HG02938 (cell line): Measurements from ENCODE around the gene ZNF57.
"Not testable (repeated sequence)": the region's sequence is repeated elsewhere in the genome, so short reads cannot be mapped to it uniquely, and the experiment has no call there.

Source experiments
- ATAC-seq: cut with Tn5 transposase; IDR thresholded peaks from one replicate; pipeline ENCODE4 v1.9.1; 2021; ENCODE audit warnings: mild to moderate bottlenecking, moderate library complexity; ENCODE audit not compliant: unreplicated experiment

Gene ZNF57

DNA sequence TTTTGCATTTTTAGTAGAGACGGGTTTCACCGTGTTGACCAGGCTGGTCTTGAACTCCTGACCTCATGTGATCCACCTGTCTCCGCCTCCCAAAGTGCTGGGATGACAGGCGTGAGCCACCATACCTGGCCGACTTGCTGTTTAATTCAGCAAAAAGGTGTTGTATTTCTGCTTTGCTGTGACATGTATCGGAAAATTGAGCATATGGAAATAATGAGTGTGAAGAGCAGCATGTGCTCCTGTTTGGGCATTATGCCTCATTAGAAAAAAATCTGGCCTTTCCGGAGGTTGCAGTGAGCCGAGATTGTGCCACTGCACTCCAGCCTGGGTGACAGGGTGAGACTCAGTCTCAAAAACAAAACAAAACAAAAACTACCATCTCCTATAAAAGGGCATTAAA is 10.2 kb upstream of the ZNF57 start:
- ATAC-seq, result not testable (repeated sequence)

DNA sequence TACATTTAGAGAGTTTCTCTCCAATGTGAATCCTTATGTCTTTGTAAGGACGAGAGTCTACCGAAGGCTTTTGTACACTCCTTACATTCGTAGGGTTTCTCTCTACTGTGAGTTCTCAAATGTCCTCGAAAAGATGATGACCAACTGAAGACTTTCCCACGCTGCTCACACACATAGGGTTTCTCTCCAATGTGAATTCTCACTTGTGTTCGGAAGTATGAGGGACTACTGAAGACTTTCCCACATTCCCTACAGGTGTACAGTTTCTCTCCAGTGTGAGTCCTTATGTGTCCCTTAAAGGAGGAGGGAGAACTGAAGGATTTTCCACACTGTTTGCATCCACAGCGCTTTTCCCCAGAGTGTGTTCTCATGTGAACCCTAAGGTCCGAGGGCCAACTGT is 4.0 kb upstream of the ZNF57 start:
- ATAC-seq, result no peak

DNA sequence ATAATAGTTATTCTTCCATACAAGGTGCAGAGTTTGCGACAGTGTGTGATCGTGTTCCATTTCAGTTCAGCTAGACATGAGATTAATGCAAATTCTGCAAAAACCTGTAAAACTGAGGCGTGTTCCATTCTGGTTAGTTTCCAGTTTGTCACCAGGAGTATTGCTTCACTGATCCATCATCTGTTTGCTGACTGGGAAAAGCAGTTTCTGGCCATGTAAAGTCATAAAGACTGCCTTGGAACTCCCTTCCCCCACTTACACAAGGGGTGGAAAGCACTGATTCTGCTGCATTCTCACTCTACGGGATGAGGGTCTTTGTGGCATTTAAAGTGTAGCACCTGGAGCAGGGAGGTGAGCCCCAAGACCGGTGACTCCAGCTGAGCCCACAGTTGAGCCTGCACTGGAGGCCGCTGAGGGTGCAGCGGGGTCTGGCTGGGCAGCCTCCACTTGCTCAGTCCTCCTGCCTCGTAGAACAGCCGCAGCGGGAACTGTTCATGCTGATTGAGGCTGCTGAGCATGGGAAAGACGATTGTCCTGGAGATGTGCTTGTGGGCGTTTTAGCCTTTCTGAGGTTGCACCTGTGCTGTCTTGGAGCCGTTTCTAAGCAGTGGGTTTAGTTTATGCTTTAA is 2.0 kb downstream of the ZNF57 start:
- ATAC-seq, result no peak

DNA sequence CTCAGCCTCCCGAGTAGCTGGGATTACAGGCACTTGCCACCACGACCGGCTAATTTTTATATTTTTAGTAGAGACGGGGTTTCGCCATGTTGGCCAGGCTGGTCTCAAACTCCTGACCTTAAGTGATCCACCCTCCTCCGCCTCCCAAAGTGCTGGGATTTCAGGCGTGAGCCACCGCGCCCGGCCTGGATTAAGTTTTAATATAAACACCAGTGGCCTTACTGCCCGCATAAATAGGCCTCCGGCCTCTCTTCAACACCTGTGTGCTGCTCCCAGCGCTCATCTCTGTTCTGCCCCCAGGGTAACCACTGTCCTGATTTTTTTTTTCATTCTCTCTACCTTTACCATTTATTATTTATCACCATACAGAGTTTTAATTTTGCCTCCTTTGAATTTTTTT is 2.6 kb downstream of the ZNF57 start:
- not testable (repeated sequence) for ATAC-seq

DNA sequence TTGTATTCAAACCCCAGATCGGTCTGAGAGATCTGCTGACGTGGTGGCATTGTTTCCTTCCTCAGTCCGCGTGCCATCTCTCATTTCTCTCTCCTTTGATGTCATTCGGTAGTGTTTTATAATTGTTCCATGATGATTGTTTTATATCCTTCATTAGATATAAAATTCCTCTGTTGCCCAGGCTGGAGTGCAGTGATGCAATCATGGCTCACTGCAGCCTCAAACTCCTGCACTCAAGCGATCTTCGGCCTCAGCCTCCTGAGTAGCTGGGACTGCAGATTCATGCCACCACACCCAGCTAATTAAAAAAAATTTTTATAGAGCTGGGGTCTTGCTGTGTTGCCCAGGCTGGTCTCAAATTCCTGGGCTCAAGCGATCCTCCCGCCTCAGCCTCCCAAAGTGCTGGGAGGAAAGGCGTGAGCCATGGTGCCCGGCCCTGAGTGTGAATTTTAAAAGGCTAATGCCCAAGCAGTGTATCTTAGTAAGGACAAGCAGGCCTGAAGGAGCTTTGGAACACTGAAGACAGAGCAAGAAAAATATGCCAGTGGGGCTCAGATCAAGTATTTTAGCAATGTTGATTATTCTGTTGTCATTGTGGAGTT is 5.3 kb downstream of the ZNF57 start:
- ATAC-seq, result no peak

DNA sequence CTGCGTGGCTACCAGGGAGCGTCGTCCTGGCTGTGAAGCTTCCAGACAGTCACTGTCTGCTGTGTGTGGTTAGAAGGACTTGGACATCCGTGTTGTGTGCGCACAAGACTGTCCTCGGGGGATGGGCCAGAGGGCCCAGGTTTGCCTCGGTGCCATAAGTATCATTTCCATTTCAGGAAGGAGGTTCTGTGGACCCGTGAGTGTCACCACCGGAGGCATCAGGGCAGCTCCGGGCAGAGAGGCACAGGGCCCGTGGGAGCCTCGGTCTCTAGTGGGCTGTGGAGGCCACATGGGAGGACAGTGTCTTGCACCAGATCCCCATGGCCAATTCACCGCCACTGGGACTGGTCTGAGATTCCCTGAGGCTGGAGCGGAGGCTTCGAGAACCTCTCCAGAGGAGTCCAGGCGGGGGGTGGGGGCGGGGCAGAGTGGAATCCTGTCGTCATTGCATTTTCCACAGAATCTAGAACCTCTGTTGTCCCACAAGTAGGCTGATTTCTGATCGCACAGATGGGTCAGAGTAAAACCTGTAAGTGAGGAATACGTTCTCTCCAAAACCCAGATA is 6.0 kb downstream of the ZNF57 start:
- no peak for ATAC-seq

DNA sequence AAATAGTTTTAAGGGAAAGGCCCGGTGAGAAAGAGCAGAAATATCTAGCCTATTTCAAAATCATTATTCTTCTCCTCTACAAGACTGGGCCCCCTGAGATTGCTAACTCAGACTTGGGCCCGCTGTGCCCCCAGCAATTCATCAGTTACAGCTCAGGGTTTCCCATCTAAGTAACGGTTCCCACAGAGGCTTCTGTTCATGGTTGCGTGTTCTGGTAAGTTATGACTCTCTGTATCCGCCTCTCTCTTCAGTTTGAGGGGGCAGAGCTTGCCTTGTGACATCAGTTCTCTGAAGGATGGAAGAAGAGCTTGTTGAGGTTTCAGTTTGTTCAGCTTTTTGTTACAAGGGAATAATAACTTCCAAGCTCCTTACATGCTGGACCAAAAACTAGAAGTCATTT is 11.6 kb downstream of the ZNF57 start:
- ATAC-seq, result no peak

DNA sequence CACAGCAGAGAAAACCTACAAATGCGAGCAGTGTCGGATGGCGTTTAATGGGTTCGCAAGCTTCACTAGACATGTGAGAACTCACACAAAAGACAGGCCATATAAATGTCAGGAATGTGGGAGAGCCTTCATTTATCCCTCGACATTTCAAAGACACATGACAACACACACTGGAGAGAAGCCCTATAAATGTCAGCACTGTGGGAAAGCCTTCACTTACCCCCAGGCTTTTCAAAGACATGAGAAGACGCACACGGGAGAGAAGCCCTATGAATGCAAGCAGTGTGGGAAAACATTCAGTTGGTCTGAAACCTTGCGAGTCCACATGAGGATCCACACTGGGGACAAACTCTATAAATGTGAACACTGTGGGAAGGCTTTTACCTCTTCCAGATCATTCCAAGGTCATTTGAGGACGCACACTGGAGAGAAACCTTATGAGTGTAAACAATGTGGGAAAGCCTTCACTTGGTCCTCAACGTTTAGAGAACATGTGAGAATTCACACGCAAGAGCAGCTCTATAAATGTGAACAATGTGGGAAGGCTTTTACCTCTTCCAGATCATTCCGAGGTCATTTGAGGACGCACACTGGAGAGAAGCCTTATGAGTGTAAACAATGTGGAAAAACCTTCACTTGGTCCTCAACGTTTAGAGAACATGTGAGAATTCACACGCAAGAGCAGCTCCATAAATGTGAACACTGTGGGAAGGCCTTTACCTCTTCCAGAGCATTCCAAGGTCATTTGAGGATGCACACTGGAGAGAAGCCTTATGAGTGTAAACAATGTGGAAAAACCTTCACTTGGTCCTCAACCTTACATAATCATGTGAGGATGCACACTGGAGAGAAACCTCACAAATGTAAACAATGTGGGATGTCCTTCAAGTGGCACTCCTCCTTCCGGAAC is 16.8 kb downstream of the ZNF57 start:
- ATAC-seq, result no peak

DNA sequence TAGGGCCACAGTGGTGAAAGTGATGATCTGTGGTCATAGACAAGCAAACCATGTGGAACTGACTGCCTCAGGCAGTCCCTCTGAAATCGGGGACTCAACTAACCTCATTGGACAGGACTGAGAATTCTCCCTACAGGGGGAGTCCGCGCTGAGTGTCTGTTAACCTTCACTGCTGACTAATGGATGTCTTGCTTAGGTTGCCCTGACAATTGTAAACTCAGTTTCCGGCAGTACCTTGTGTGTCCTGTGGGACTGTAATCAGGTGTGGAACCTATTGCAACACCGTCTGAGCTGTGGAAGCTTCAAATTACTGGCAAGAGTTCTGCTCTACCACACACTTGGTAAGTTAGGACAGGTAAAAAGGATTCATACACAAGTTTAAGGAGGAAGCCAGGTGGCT is 22.3 kb downstream of the ZNF57 start:
- ATAC-seq, result no peak

DNA sequence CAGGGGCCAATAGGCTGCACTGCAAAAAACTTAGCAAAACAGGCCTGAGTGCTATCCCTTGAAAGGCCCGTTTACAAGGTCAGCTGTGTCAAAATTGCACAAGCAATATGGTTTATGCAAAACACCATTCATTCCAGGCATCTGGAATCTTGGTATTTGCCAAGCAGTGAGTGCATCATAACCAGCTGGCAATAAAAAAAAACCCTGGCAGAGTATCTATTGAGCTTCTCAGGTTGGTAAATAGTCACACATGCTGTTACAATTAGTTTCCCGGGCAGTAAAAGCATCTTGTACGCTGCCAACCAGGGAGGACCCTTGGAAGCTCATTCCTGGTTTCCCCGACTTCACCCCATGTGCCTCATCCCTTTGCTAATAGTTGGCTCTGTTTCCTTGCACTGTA is 22.8 kb downstream of the ZNF57 start:
- ATAC-seq, result no peak

DNA sequence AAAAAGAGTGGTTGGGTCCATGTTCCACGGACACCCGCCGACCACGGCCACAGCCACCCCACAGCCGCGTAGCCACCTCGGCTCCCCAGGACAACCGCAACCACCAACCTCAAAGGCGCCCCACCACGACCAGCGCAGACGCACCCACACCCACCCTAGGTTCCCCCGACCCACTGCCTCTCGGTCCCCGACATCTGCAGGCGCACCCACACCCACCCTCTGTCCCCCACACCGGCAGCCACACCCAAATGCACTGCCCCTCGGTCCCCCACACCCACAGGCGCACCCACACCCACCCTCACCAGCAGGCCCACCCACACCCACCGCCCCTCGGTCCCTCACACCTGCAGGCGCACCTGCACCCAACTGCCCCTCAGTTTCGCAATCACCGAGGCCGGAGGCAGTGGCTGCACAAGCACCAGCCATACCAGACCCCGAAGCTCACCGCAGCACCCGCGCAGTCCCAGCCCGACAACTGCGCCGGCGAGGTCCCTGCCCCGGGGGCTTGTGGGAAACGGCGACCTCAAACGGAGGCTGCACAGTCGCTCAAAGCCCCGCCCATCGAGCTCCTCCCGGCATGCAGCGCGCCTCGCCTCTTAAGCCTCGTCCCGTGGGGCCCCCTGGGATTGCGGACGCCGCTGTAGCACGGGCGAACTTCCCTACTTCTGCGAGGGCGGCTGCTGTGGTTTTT is 25.8 kb downstream of the ZNF57 start:
- ATAC-seq, result no peak

DNA sequence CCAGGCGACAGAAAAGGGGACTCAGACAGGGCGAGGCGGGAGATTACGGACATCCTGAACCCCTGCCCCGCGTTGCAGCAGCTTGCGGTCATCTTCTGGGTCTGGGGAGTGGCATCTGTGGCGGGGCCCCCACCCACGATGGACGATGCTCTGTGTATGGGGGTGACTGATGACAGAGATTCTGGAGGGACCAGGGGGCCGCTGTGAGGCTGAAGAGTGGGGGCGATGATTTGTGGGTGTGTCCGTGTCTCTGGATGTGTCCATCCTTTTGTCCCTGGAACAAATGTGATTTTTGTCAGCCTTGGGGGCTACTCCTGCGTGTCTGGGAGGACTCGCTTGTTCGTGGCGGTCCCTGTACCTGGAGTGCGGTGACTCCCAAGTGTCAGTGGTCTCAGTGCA is 26.3 kb downstream of the ZNF57 start:
- ATAC-seq, result no peak

DNA sequence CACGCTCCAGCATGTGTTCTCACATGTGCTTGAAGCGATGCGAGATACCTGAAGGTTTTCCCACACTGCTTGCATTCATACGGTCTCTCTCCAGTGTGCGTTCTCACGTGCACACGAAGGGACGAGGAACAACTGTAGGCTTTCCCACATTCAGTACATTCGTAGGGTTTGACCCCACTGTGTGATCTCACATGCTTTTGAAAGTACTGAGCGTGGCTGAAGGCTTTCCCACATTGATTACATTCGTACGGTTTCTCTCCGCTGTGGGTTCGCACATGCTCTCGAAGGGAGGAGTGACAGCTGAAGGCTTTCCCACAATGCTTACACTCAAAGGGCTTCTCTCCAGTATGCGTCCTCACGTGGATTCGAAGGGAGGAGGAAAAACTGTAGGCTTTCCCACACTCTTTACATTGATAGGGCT is 32.8 kb downstream of the ZNF57 start:
- no peak for ATAC-seq

DNA sequence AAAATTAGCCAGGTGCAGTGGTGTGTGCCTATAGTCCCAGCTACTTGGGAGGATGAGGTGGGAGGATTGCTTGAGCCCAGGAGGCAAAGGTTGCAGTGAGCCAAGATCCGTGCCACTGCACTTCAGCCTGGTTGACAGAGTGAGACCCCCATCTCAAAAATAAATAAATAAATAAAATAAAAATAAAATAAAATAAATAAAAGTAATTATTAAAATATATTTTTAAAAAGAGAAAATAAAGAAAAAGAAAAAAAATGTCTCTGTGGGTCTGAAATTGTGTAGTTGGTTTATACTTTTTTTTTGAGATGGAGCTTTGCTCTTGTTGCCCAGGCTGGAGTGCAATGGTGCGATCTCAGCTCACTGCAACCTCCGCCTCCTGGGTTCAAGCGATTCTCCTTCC is 35.1 kb downstream of the ZNF57 start:
- ATAC-seq, result not testable (repeated sequence)

DNA sequence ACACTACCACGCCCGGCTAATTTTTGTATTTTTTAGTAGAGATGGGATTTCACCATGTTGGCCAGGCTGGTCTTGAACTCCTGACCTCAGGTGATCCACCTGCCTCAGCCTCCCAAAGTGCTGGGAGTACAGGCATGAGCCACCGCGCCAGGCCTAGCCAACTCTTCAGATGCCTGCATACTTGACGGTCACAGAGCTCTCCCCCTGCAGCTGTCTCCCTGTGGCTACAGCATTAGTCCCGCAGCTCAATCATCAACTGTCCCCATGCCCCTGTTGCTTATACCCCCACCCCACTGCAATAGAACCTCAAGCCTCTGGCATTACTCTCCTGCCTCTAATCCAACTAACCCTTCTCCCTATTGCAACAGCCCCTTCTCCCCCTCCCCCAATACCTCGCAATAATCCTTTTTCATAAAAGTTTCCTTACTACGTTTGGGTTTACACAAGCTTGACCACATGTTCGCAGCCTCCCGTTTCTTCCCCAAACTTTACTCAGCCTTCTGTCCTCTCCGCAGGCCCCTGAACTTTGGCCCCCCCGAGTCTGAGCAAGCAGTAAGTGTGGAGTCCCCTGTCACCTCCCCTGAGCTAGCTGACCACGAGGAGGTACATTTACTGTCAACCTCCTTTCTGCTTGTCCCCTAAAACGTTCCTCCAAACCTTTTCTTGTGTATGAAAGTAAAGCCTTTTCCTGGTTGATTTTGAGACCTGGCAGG is 42.4 kb downstream of the ZNF57 start:
- no peak for ATAC-seq

DNA sequence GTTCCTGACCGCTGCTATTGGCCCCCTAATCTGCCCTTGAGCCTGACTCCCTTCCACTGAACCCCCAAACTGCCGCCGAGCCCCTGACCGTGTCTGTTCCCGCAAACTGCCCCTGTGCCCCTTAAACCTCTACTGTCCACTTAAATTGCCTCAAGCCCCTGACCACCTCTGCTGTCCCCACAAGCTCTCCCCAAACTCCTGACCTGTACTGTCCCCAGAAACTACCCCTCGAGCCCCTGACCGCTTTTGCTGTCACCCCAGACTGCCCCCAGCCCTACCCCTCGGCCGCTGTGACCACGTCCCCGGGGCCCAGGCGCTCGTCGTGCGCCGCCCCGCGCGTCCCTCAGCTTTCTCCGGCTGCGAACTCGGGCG is 43.7 kb downstream of the ZNF57 start:
- ATAC-seq, result no peak

DNA sequence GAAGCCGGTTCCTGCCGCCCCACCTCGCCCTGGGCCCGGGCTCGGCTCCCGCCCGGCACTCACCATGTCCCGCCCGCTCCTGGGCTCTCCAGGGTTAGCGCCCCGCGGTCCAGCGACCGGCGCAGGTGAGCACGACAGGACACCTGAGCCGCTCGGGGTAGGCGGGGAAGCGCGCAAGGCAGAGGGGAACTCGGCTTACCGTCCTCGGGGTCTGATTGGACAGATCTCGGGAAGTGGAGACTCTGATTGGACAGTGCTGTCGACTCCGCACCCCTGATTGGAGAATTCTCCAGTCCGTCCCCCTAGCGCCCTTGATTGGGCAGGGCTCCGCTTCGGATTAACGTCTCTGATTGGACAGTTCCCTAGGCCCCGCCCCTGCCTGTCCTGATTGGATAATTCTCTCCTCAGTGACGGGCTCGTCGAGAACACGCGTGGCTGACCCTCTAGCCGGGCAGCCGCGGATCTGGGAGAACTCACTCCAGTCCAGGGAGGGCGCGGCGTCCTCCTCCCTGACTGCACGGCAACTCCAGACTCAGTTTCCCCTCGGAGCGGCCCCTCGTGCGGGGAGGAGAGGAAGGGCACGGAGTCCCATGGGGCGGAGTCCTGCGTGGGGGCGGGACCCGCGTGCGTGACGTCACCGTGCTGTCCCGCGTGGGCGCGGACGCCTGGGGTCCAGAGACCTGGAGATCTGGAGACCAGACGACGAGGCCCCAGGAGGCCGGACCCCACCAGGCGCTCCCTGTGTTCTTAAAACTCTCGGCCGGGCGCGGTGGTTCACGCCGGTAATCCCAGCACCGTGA is 44.2 kb downstream of the ZNF57 start, which contains the start of gene ZNF77:
Gene ZNF77, minus strand, starts transcription at position 197 of the 800 bp plus-strand sequence. Its CDS starts 131 bp downstream, at position 66.
- ATAC-seq, result peak; percentile 93

DNA sequence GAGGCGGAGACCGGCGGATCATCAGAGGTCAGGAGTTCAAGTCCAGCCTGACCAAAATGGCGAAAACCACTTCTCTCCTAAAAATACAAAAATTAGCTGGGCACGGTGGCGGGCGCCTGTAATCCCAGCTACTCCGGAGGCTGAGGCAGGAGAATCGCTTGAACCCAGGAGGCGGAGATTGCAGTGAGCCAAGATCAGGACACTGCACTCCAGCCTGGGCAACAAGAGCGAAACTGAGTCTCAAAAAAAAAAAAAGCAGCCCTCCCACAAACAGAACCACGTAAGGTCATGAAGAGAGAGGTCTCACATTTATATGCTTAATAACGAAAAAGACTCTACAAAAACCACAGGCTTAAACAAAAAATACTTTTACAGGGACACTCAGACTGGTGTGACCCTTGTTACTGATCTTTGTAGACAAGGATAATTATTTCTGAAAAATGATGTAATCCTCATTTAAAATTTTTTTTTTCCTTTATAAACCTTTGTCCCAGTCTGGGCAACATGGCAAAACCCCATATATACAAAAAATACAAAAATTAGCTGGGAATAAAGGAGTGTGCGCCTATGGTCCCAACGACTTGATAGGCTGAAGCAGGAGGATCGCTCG is 45.0 kb downstream of the ZNF57 start:
- no peak for ATAC-seq

DNA sequence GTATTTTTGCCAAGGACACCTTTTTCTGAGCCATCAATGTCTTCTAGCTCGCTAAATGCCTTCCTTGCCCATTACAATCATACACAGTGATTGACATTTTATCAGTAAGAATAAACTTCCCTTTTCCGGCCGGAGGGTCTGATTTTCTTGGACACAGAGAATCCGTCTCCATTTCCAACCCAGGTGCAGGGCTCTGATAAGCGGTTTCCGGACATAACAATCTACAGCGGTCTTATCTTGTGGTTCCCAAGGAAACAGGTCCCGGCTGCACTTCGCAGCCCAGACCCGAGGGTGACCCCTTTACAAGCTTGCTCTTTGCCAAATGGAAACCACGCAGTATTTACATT is 49.2 kb downstream of the ZNF57 start:
- peak; percentile 1 for ATAC-seq
